ENCODE data around the gene HDAC4. TPM values are rescaled to one million over a fixed set of nuclear protein-coding genes. Genes with fewer than 3 reads are reported as not detected.

HDAC4 gene
- total and polyA plus RNA-seq, 10 of the 15 experiments (the other 5 are each of a cell fraction or from before 2014, with no cell fraction given) = 0.22 to 15.7 (median 4.8) TPM

DNA sequence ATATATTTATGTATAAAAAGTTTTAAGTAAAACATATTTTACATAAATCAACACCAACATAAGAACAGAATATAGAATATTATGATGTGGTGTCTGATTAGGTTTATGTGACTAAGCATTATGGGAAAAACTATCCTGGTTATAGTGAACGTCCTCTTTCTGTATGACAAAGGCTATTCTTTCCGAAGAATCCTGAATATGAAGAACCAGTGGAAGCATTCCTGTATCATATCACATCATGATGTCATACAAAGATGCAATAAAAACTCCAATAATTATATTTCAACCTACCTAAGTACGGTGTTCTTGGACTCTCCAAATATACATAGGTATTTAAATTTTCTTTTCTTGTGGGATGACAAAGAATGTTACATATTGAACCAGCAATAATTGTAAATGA, 37.5 kb upstream of the HDAC4 start:
- H3K4me3 ChIP-seq = no peak overlapping the region
- FAIRE-seq (no peak), DNase-seq (ENCODE audit: low read depth, low spot score) (no peak), ATAC-seq (no peak)
- no peak for TF ChIP-seq STAT3 (IDR thresholded peaks at IDR 0.05; ENCODE audit: low read depth, low read length)
- no peak for TF ChIP-seq CHD2 (IDR thresholded peaks at IDR 0.05; ENCODE audit: borderline replicate concordance, low read depth, low read length)
- TF ChIP-seq, protein P1, sequence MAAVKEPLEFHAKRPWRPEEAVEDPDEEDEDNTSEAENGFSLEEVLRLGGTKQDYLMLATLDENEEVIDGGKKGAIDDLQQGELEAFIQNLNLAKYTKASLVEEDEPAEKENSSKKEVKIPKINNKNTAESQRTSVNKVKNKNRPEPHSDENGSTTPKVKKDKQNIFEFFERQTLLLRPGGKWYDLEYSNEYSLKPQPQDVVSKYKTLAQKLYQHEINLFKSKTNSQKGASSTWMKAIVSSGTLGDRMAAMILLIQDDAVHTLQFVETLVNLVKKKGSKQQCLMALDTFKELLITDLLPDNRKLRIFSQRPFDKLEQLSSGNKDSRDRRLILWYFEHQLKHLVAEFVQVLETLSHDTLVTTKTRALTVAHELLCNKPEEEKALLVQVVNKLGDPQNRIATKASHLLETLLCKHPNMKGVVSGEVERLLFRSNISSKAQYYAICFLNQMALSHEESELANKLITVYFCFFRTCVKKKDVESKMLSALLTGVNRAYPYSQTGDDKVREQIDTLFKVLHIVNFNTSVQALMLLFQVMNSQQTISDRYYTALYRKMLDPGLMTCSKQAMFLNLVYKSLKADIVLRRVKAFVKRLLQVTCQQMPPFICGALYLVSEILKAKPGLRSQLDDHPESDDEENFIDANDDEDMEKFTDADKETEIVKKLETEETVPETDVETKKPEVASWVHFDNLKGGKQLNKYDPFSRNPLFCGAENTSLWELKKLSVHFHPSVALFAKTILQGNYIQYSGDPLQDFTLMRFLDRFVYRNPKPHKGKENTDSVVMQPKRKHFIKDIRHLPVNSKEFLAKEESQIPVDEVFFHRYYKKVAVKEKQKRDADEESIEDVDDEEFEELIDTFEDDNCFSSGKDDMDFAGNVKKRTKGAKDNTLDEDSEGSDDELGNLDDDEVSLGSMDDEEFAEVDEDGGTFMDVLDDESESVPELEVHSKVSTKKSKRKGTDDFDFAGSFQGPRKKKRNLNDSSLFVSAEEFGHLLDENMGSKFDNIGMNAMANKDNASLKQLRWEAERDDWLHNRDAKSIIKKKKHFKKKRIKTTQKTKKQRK (IDR thresholded peaks at IDR 0.05; ENCODE audit: low read depth, low read length) = no peak
- TF ChIP-seq, protein P2, sequence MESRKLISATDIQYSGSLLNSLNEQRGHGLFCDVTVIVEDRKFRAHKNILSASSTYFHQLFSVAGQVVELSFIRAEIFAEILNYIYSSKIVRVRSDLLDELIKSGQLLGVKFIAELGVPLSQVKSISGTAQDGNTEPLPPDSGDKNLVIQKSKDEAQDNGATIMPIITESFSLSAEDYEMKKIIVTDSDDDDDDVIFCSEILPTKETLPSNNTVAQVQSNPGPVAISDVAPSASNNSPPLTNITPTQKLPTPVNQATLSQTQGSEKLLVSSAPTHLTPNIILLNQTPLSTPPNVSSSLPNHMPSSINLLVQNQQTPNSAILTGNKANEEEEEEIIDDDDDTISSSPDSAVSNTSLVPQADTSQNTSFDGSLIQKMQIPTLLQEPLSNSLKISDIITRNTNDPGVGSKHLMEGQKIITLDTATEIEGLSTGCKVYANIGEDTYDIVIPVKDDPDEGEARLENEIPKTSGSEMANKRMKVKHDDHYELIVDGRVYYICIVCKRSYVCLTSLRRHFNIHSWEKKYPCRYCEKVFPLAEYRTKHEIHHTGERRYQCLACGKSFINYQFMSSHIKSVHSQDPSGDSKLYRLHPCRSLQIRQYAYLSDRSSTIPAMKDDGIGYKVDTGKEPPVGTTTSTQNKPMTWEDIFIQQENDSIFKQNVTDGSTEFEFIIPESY (IDR thresholded peaks at IDR 0.05) = no peak
- no peak for TF ChIP-seq ATF7 (IDR thresholded peaks at IDR 0.05; ENCODE audit: low read depth)
- no peak for TF ChIP-seq BCL11A (IDR thresholded peaks at IDR 0.05; ENCODE audit: low read depth, low read length)
- no peak for TF ChIP-seq SREBF1 (IDR thresholded peaks at IDR 0.05; ENCODE audit: low read length)
- TF ChIP-seq SMAD1 (IDR thresholded peaks at IDR 0.05; ENCODE audit: low read depth, partially characterized antibody) = no peak
- SMC1A ChIA-PET (ENCODE audit: uncharacterized antibody, unreplicated experiment) = no interaction called here
- POLR2A ChIA-PET = no interaction called here
- H3K79me2 ChIP-seq (ENCODE audit: control insufficient read depth, insufficient read depth, low read length) = no peaks in the 10 kb centered on the region
- CTCF ChIA-PET = no interaction called here
- no TSS peak for BruUV-seq (replicated peaks)
- H3K36me3 ChIP-seq (ENCODE audit: control insufficient read depth in 2 of 2, insufficient read depth in 2 of 2, low read length in 1 of 2) = no peaks in the 10 kb centered on the region
- in situ Hi-C loops (cut with MboI) (no loop called here), intact Hi-C loops (cut with micrococcal nuclease; ENCODE audit: unreplicated experiment) (no loop called here)
- no peaks in the 10 kb centered on the region for H3K9me3 ChIP-seq (replicated peaks; ENCODE audit: control insufficient read depth, insufficient read depth, low read length)
- H3K27ac ChIP-seq (ENCODE audit: control insufficient read depth, insufficient read depth) = no peak overlapping the region
- no peak overlapping the region for H3K4me2 ChIP-seq (ENCODE audit: control insufficient read depth, insufficient read depth)
- no peaks in the 10 kb centered on the region for H4K20me1 ChIP-seq (ENCODE audit: control insufficient read depth, insufficient read depth)
- no peaks in the 10 kb centered on the region for H3K4me1 ChIP-seq (ENCODE audit: control insufficient read depth, insufficient read depth, low read length)
- H2AFZ ChIP-seq (ENCODE audit: control insufficient read depth, low read depth, low read length) = no peak overlapping the region
- 11% methylated on average over 3 of the region's 3 CpGs for WGBS (ENCODE audit: insufficient coverage, insufficient replicate concordance, low lambda C conversion rate, missing lambda C conversion rate)
- H3K9ac ChIP-seq (ENCODE audit: control insufficient read depth, insufficient read depth, low read length) = no peak overlapping the region
- peaks cover 3 to 6% of the 10 kb centered on the region in 2 experiments; a peak in 3 of 4 replicates for H3K27me3 ChIP-seq (replicated peaks in 1 of 2; ENCODE audit: control insufficient read depth in 2 of 2, insufficient read depth in 2 of 2, low read length in 1 of 2)
- RAD21 ChIA-PET (ENCODE audit: unreplicated experiment) = no interaction called here

Measured in GM12878 (cell line).